CD4-positive, alpha-beta memory T cell (primary cell): ENCODE results near the gene TBL3. TPM values are rescaled to one million over a fixed set of nuclear protein-coding genes. Genes with fewer than 3 reads are reported as not detected.

Experiments used
- CTCF ChIA-PET: fragments of 350-600 bp; sonication (Branson Sonifier 250); formaldehyde crosslinking; loops from one replicate; lab custom pipeline; 2021; ENCODE audit warnings: inconsistent platforms; ENCODE audit not compliant: partially characterized antibody; lab: Charles Lee
- POLR2A ChIA-PET: fragments of 350-600 bp; sonication (Branson Sonifier 250); formaldehyde crosslinking; loops from one replicate; lab custom pipeline; 2021; ENCODE audit not compliant: partially characterized antibody; lab: Charles Lee
- DNase-seq, 5 donors: peaks; one replicate each; pipeline versions ENCODE4 v3.0.0 to v3.0.0-alpha.2; 2020 to 2022; ENCODE audit warnings: mixed read lengths in 1 of 5
- H3K27ac ChIP-seq: one replicate; pipeline ENCODE4 v1.7.0; 2013; ENCODE audit warnings: low read depth, low read length
- H3K27me3 ChIP-seq: 2 replicates; pipeline ENCODE4 v1.7.0; 2013; ENCODE audit warnings: mild to moderate bottlenecking, low read length, moderate library complexity; ENCODE audit not compliant: insufficient read depth
- H3K36me3 ChIP-seq: 2 replicates; pipeline ENCODE4 v1.7.0; 2013; ENCODE audit warnings: mild to moderate bottlenecking, low read length, moderate library complexity; ENCODE audit not compliant: insufficient read depth
- H3K4me1 ChIP-seq: 2 replicates; pipeline ENCODE4 v1.7.0; 2013; ENCODE audit warnings: mild to moderate bottlenecking, low read length, moderate library complexity; ENCODE audit not compliant: insufficient read depth
- H3K4me3 ChIP-seq, 2 donors: one replicate each; pipeline ENCODE4 v1.7.0; 2013; ENCODE audit warnings: low read length in 2 of 2, mild to moderate bottlenecking in 1 of 2
- H3K9me3 ChIP-seq, 2 donors: one replicate each; pipeline ENCODE4 v1.7.0; 2013; ENCODE audit warnings: low read length in 2 of 2, control low read depth in 1 of 2; ENCODE audit not compliant: control insufficient read depth in 1 of 2
- H3K27ac Mint-ChIP-seq, 7 donors: one replicate each; pipeline ENCODE4 v1.8.0; 2020 to 2021; ENCODE audit warnings: mixed read lengths in 7 of 7, mild to moderate bottlenecking in 6 of 7, inconsistent platforms in 3 of 7, moderate library complexity in 3 of 7
- H3K27me3 Mint-ChIP-seq, 2 donors: one replicate each; pipeline ENCODE4 v1.8.0; 2020 to 2021; ENCODE audit warnings: mixed read lengths in 2 of 2
- H3K36me3 Mint-ChIP-seq, 2 donors: one replicate each; pipeline ENCODE4 v1.8.0; 2020 to 2021; ENCODE audit warnings: mixed read lengths in 2 of 2, inconsistent platforms in 1 of 2, mild to moderate bottlenecking in 1 of 2
- H3K4me1 Mint-ChIP-seq, 4 donors: one replicate each; pipeline ENCODE4 v1.8.0; 2020 to 2021; ENCODE audit warnings: mixed read lengths in 4 of 4, mild to moderate bottlenecking in 1 of 4
- H3K4me3 Mint-ChIP-seq, 8 donors: one replicate each; pipeline ENCODE4 v1.8.0; 2020 to 2021; ENCODE audit warnings: mixed read lengths in 8 of 8, mild to moderate bottlenecking in 7 of 8, moderate library complexity in 6 of 8, inconsistent platforms in 3 of 8
- H3K9me3 Mint-ChIP-seq, 8 donors: one replicate each; pipeline ENCODE4 v1.8.0; 2020 to 2021; ENCODE audit warnings: mixed read lengths in 8 of 8, mild to moderate bottlenecking in 5 of 8, inconsistent platforms in 3 of 8, moderate library complexity in 1 of 8
- intact Hi-C: fragments of 100-400 bp; cut with micrococcal nuclease; formaldehyde crosslinking; loops from one replicate; pipeline ENCODE4 v1.15.1; 2023
- polyA plus RNA-seq, 2 donors: library from polyadenylated mRNA; unstranded; fragments of 300-500 nt; fragmentation: Illumina TruSeq; gene quantifications; one replicate each; pipeline ENCODE4 v1.2.3, GENCODE V29; 2021
- total RNA-seq, 2 experiments: library from RNA; stranded (reverse); gene quantifications; one replicate each; pipeline ENCODE4 v1.2.3, GENCODE V29; 2021

TBL3 gene
- total and polyA plus RNA-seq, 4 experiments from 2014 or later = 33.2 to 47.6 (median 39.5) TPM

DNA sequence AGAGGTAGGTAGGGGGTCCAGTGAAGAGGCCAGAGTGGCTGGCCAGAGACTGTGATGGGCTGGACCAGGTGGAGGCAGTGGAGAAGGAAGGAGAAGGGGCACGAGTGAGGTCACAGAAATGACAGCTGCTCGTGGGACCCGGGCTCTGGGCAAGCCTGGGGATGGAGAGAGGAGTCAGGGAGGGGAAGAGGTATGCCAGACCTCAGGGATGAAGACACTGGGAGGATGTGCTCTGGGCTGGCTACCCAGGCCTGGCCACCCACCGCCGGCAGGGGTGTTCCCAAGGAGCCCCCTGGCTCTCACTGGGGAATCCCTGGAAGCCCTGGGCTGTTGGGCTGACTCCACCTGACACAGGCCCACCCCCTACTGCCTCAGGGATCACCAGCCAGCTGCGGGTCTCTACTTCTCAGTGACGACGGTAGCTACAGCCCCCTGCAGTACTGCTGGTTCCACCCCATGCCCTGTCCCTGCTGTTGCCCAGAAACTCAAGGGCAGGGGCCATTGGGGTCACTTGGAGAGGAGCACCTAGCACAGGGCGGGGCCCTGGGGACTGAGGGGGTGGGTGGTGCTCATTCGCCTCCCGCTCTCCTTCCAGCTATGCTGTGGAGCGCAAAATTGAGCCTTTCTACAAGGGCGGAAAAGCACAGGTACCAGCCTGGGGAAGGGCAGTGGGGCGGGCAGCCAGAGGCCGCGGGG lies 1.8 kb downstream of the TBL3 start:
- intact Hi-C loops = loop anchor here (2.0 to 5.0 kb wide), 3 partner anchors 17 to 1336 kb away; partner anchors contain the start of genes METTL26 and MLST8
- no peaks in the 10 kb centered on the region for H3K9me3 ChIP-seq
- H3K36me3 ChIP-seq = peaks cover 32% of the 10 kb centered on the region
- POLR2A ChIA-PET = interaction anchor here (1.3 to 1.5 kb wide), 2 partner anchors 9 to 30 kb away, joined by 4 to 8 read pairs; partner anchors contain the start of genes MSRB1 and RPS2
- peak in 1 of 5 donors; percentile 37 for DNase-seq
- peaks cover 8 to 22% (median 16%) of the 10 kb centered on the region in 4 donors for H3K4me1 Mint-ChIP-seq
- H3K4me3 ChIP-seq = no peak overlapping the region
- no peak overlapping the region for H3K27ac ChIP-seq
- peaks cover 0 to 5% of the 10 kb centered on the region in 2 donors for H3K27me3 Mint-ChIP-seq
- peaks cover 27% of the 10 kb centered on the region for H3K4me1 ChIP-seq
- H3K27me3 ChIP-seq = no peaks in the 10 kb centered on the region
- H3K9me3 Mint-ChIP-seq = peaks cover 0 to 3% (median 0%) of the 10 kb centered on the region in 8 donors
- CTCF ChIA-PET = no interaction called here
- peak overlapping the region in 2 of 8 donors; percentile 12 to 13 for H3K4me3 Mint-ChIP-seq
- H3K27ac Mint-ChIP-seq = peak overlapping the region in 1 of 7 donors; percentile 76
- H3K36me3 Mint-ChIP-seq = peaks cover 27 to 33% of the 10 kb centered on the region in 2 donors

DNA sequence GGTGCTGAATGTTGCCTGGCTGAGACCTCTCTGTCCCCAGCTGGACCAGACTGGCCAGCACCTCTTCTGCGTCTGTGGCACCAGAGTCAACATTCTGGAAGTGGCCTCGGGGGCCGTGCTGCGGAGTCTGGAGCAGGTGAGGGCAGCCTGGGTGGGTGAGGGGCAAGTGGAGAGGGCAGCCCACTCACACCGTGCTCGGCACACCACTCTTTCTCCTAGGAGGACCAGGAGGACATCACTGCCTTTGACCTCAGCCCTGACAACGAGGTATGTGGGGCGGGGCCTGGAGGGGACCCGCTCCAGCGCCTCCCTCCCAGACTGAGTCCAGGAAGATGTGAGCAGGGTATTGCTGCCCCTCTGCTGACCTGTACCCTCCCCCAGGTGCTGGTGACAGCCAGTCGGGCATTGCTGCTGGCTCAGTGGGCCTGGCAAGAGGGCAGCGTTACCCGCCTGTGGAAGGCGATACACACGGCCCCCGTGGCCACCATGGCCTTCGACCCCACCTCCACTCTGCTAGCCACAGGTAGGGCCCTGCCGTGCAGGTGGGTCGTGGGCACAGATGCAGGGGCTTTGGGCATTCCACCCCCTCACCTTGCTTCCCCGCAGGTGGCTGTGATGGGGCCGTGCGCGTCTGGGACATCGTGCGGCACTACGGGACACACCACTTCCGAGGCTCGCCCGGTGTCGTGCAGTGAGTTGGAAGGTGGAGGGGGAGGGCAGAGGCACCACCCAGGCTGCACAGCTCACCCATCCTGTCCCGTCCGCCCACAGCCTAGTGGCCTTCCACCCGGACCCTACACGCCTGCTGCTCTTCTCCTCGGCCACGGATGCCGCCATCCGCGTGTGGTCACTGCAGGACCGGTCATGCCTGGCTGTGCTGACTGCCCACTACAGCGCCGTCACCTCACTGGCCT lies 2.6 kb downstream of the TBL3 start:
- peaks cover 27% of the 10 kb centered on the region for H3K4me1 ChIP-seq
- H3K4me1 Mint-ChIP-seq = peaks cover 8 to 22% (median 16%) of the 10 kb centered on the region in 4 donors
- peak overlapping the region in 4 of 8 donors; percentile 12 to 31 (median 30) for H3K4me3 Mint-ChIP-seq
- ChIA-PET POLR2A (interaction anchor here (1.0 to 4.7 kb wide), 4 partner anchors 9 to 31 kb away, joined by 3 to 40 read pairs (median 6); partner anchors contain the start of genes MSRB1 and RPS2), CTCF (no interaction called here)
- no peak overlapping the region for H3K4me3 ChIP-seq
- H3K27me3 Mint-ChIP-seq = peaks cover 0 to 5% of the 10 kb centered on the region in 2 donors
- H3K9me3 ChIP-seq = no peaks in the 10 kb centered on the region
- peaks cover 0 to 3% (median 0%) of the 10 kb centered on the region in 8 donors for H3K9me3 Mint-ChIP-seq
- peak in 1 of 5 donors; percentile 36 for DNase-seq
- intact Hi-C loops = loop anchor here (5.0 kb wide), 2 partner anchors 233 to 1337 kb away; partner anchors contain the start of genes METTL26 and MLST8
- no peak overlapping the region for H3K27ac ChIP-seq
- no peaks in the 10 kb centered on the region for H3K27me3 ChIP-seq
- peak overlapping the region in 2 of 7 donors; percentile 35 to 76 for H3K27ac Mint-ChIP-seq
- peaks cover 27 to 33% of the 10 kb centered on the region in 2 donors for H3K36me3 Mint-ChIP-seq
- H3K36me3 ChIP-seq = peaks cover 32% of the 10 kb centered on the region

DNA sequence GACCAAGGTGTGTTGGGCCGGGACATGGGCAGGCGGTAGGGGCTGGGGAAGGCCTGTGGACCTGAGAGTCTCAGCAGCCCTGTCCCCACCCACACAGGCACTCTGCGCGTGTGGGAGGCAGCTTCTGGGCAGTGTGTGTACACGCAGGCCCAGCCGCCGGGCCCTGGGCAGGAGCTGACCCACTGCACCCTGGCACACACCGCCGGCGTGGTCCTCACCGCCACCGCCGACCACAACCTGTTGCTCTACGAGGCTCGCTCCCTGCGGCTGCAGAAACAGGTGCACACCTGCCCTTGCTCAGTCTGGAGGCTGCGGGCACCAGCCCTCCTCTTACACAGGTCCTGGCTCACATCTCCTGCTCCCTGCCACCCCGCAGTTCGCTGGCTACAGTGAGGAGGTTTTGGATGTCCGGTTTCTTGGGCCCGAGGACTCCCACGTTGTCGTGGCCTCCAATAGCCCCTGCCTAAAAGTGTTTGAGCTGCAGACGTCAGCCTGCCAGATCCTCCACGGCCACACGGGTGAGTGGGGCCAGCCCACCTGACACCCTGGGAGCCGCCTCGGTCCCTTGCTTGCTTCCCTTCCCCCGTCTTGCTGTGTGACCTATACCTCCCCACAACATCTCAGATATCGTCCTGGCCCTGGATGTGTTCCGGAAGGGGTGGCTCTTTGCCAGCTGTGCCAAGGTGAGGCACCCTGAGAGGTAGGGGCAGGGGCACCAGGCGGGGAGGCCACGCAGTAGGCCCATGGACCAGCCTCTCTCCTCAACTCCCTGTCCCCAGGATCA lies 3.8 kb downstream of the TBL3 start:
- CTCF ChIA-PET = no interaction called here
- H3K27me3 Mint-ChIP-seq = peaks cover 0 to 5% of the 10 kb centered on the region in 2 donors
- peaks cover 27 to 33% of the 10 kb centered on the region in 2 donors for H3K36me3 Mint-ChIP-seq
- peaks cover 23% of the 10 kb centered on the region for H3K4me1 ChIP-seq
- H3K4me3 Mint-ChIP-seq = no peak overlapping the region
- no peak overlapping the region for H3K27ac ChIP-seq
- H3K9me3 Mint-ChIP-seq = peaks cover 0 to 3% (median 0%) of the 10 kb centered on the region in 8 donors
- DNase-seq = no peak
- H3K4me1 Mint-ChIP-seq = peaks cover 8 to 22% (median 16%) of the 10 kb centered on the region in 4 donors
- peaks cover 5% of the 10 kb centered on the region for H3K27me3 ChIP-seq
- no peak overlapping the region for H3K4me3 ChIP-seq
- no peaks in the 10 kb centered on the region for H3K9me3 ChIP-seq
- H3K27ac Mint-ChIP-seq = no peak overlapping the region
- intact Hi-C loops = no loop called here
- H3K36me3 ChIP-seq = peaks cover 32% of the 10 kb centered on the region
- POLR2A ChIA-PET = interaction anchor here (1.0 to 4.7 kb wide), 2 partner anchors 11 to 15 kb away, joined by 3 to 40 read pairs; partner anchors contain the start of gene RPS2

DNA sequence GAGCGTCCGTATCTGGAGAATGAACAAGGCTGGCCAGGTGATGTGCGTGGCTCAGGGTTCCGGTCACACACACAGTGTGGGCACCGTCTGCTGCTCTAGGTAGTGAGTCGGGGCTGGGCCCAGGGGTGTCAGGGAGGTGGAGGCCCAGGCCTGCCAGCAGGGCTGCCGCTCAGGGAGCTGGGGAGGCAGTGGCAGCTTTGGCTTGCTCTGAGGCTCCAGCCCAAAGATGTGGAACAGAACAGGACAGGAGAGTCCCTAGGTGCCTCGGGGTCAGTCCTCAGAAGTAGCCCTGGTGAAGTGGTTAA lies 4.3 kb downstream of the TBL3 start:
- no peak overlapping the region for H3K4me3 ChIP-seq
- peaks cover 18% of the 10 kb centered on the region for H3K4me1 ChIP-seq
- peaks cover 8 to 17% (median 13%) of the 10 kb centered on the region in 4 donors for H3K4me1 Mint-ChIP-seq
- peaks cover 4 to 6% of the 10 kb centered on the region in 2 donors for H3K27me3 Mint-ChIP-seq
- H3K36me3 Mint-ChIP-seq = peaks cover 27 to 33% of the 10 kb centered on the region in 2 donors
- peaks cover 11% of the 10 kb centered on the region for H3K27me3 ChIP-seq
- H3K9me3 ChIP-seq = no peaks in the 10 kb centered on the region
- H3K36me3 ChIP-seq = peaks cover 32% of the 10 kb centered on the region
- no peak overlapping the region for H3K4me3 Mint-ChIP-seq
- no peak overlapping the region for H3K27ac ChIP-seq
- CTCF ChIA-PET = no interaction called here
- no peak overlapping the region for H3K27ac Mint-ChIP-seq
- intact Hi-C loops = no loop called here
- POLR2A ChIA-PET = interaction anchor here (0.8 to 4.7 kb wide), 2 partner anchors 12 to 629 kb away, joined by 3 to 40 read pairs; partner anchors contain the start of gene RPS2
- no peak for DNase-seq
- H3K9me3 Mint-ChIP-seq = peaks cover 0 to 3% (median 0%) of the 10 kb centered on the region in 8 donors

DNA sequence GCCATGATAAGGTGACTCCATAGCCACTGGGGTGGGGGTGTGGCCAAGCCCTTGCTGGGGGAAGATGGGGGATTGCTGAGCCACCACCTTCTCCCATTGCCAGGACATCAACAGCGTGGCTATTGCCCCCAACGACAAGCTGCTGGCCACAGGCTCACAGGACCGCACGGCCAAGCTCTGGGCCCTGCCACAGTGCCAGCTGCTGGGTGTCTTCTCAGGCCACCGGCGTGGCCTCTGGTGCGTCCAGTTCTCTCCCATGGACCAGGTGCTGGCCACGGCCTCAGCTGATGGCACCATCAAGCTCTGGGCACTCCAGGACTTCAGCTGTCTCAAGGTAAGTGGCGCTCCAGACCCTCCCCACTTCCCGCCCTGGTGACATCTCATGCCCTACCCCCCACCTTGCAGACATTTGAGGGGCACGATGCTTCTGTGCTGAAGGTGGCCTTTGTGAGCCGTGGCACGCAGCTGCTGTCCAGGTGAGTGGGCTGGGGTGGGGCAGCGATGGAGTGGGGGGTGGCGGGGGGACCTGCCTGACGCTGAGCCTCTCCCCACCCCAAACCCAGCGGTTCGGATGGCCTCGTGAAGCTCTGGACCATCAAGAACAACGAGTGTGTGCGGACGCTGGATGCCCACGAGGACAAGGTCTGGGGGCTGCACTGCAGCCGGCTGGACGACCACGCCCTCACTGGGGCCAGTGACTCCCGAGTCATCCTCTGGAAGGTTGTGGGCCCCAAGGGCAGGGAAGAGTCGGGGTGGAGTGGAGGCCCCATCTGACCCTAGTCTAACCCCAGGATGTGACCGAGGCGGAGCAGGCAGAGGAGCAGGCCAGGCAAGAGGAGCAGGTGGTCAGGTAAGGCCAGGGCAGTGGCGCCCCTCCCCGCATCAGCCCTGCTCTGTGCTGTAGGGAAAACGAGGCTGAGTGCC lies 5.4 kb downstream of the TBL3 start:
- no peak for DNase-seq
- peaks cover 8 to 10% of the 10 kb centered on the region in 2 donors for H3K27me3 Mint-ChIP-seq
- H3K36me3 ChIP-seq = peaks cover 32% of the 10 kb centered on the region
- H3K27ac Mint-ChIP-seq = no peak overlapping the region
- ChIA-PET POLR2A (interaction anchor here (0.8 to 4.7 kb wide), 5 partner anchors 9 to 630 kb away, joined by 3 to 40 read pairs (median 6); partner anchors contain the start of genes RPS2 and TRAF7), CTCF (interaction anchor here (0.6 kb wide), 1 partner anchor 35 kb away, joined by 3 read pairs; no protein-coding TSS in a partner anchor)
- peaks cover 20% of the 10 kb centered on the region for H3K27me3 ChIP-seq
- H3K4me1 ChIP-seq = peaks cover 14% of the 10 kb centered on the region
- peaks cover 25 to 27% of the 10 kb centered on the region in 2 donors for H3K36me3 Mint-ChIP-seq
- H3K4me1 Mint-ChIP-seq = peaks cover 3 to 11% (median 6%) of the 10 kb centered on the region in 4 donors
- H3K9me3 Mint-ChIP-seq = peaks cover 0 to 2% (median 0%) of the 10 kb centered on the region in 8 donors
- no peaks in the 10 kb centered on the region for H3K9me3 ChIP-seq
- no peak overlapping the region for H3K4me3 ChIP-seq
- H3K27ac ChIP-seq = no peak overlapping the region
- intact Hi-C loops = no loop called here
- H3K4me3 Mint-ChIP-seq = no peak overlapping the region
